Measurements from ENCODE around the gene RTN4IP1. TPM values are rescaled to one million over a fixed set of nuclear protein-coding genes. Genes with fewer than 3 reads are reported as not detected.
A peak's percentile ranks its signal among the peaks of the same experiment; 100 is the strongest.

RTN4IP1 gene
- total and polyA plus RNA-seq, 4 experiments from 2014 or later, result 5.8 to 8.3 (median 7.4) TPM

- Mint-ChIP-seq H3K36me3 (peaks cover 26 to 43% of the 10 kb centered on the region in 2 donors), H3K4me1 (no peaks in the 10 kb centered on the region), H3K27ac (no peak overlapping the region), H3K27me3 (no peaks in the 10 kb centered on the region), H3K4me3 (no peak overlapping the region), H3K9me3 (no peaks in the 10 kb centered on the region)
- H3K27me3 ChIP-seq (ENCODE audit: insufficient read depth, low read length), result no peaks in the 10 kb centered on the region
- POLR2A ChIA-PET (ENCODE audit: partially characterized antibody), result no interaction called here
- H3K9me3 ChIP-seq (ENCODE audit: control insufficient read depth in 1 of 2, low read length in 2 of 2), result no peaks in the 10 kb centered on the region
- intact Hi-C loops (cut with micrococcal nuclease), result no loop called here
- H3K27ac ChIP-seq (ENCODE audit: low read depth, low read length), result no peak overlapping the region
- no peaks in the 10 kb centered on the region for H3K36me3 ChIP-seq (ENCODE audit: insufficient read depth, low read length)
- DNase-seq, result no peak
- H3K4me1 ChIP-seq (ENCODE audit: insufficient read depth, low read length), result no peaks in the 10 kb centered on the region
- no peak overlapping the region for H3K4me3 ChIP-seq (ENCODE audit: low read length in 2 of 2)
- CTCF ChIA-PET (ENCODE audit: partially characterized antibody), result interaction anchor here (2.9 kb wide), 1 partner anchor 9 kb away, joined by 17 read pairs; no protein-coding TSS in a partner anchor
Measured at GRCh38 chr6:106618324-106618723, 11.0 kb downstream of the RTN4IP1 start.

GRCh38 chr6:106617857-106618256, 11.4 kb downstream of the RTN4IP1 start:
- no peaks in the 10 kb centered on the region for H3K27me3 ChIP-seq (ENCODE audit: insufficient read depth, low read length)
- H3K27ac ChIP-seq (ENCODE audit: low read depth, low read length), result no peak overlapping the region
- no peak for DNase-seq
- Mint-ChIP-seq H3K4me3 (no peak overlapping the region), H3K27ac (no peak overlapping the region), H3K27me3 (no peaks in the 10 kb centered on the region), H3K9me3 (no peaks in the 10 kb centered on the region), H3K36me3 (peaks cover 28 to 41% of the 10 kb centered on the region in 2 donors), H3K4me1 (no peaks in the 10 kb centered on the region)
- H3K36me3 ChIP-seq (ENCODE audit: insufficient read depth, low read length), result no peaks in the 10 kb centered on the region
- ChIA-PET POLR2A (ENCODE audit: partially characterized antibody) (no interaction called here), CTCF (ENCODE audit: partially characterized antibody) (interaction anchor here (2.9 kb wide), 1 partner anchor 9 kb away, joined by 17 read pairs; no protein-coding TSS in a partner anchor)
- H3K4me1 ChIP-seq (ENCODE audit: insufficient read depth, low read length), result no peaks in the 10 kb centered on the region
- no peak overlapping the region for H3K4me3 ChIP-seq (ENCODE audit: low read length in 2 of 2)
- H3K9me3 ChIP-seq (ENCODE audit: control insufficient read depth in 1 of 2, low read length in 2 of 2), result no peaks in the 10 kb centered on the region
- intact Hi-C loops (cut with micrococcal nuclease), result no loop called here

- no peaks in the 10 kb centered on the region for H3K4me1 ChIP-seq (ENCODE audit: insufficient read depth, low read length)
- intact Hi-C loops (cut with micrococcal nuclease), result no loop called here
- no peak overlapping the region for H3K4me3 ChIP-seq (ENCODE audit: low read length in 2 of 2)
- H3K9me3 ChIP-seq (ENCODE audit: control insufficient read depth in 1 of 2, low read length in 2 of 2), result no peaks in the 10 kb centered on the region
- Mint-ChIP-seq H3K36me3 (peaks cover 29 to 39% of the 10 kb centered on the region in 2 donors), H3K4me3 (no peak overlapping the region), H3K27me3 (no peaks in the 10 kb centered on the region), H3K9me3 (no peaks in the 10 kb centered on the region), H3K27ac (no peak overlapping the region), H3K4me1 (no peaks in the 10 kb centered on the region)
- ChIA-PET POLR2A (ENCODE audit: partially characterized antibody) (no interaction called here), CTCF (ENCODE audit: partially characterized antibody) (interaction anchor here (2.9 kb wide), 1 partner anchor 8 kb away, joined by 17 read pairs; no protein-coding TSS in a partner anchor)
- H3K36me3 ChIP-seq (ENCODE audit: insufficient read depth, low read length), result no peaks in the 10 kb centered on the region
- no peaks in the 10 kb centered on the region for H3K27me3 ChIP-seq (ENCODE audit: insufficient read depth, low read length)
- DNase-seq, result no peak
- no peak overlapping the region for H3K27ac ChIP-seq (ENCODE audit: low read depth, low read length)
Measured at GRCh38 chr6:106617302-106617701, 12.0 kb downstream of the RTN4IP1 start.

- H3K9me3 Mint-ChIP-seq, result no peaks in the 10 kb centered on the region
- Histone ChIP-seq H3K4me3 (ENCODE audit: low read length in 2 of 2) (no peak overlapping the region), H3K36me3 (ENCODE audit: insufficient read depth, low read length) (no peaks in the 10 kb centered on the region), H3K4me1 (ENCODE audit: insufficient read depth, low read length) (no peaks in the 10 kb centered on the region), H3K9me3 (ENCODE audit: control insufficient read depth in 1 of 2, low read length in 2 of 2) (no peaks in the 10 kb centered on the region), H3K27ac (ENCODE audit: low read depth, low read length) (no peak overlapping the region), H3K27me3 (ENCODE audit: insufficient read depth, low read length) (no peaks in the 10 kb centered on the region)
- POLR2A ChIA-PET (ENCODE audit: partially characterized antibody), result no interaction called here
- CTCF ChIA-PET (ENCODE audit: partially characterized antibody), result no interaction called here
- DNase-seq, result no peak
- no peaks in the 10 kb centered on the region for H3K4me1 Mint-ChIP-seq
- no peaks in the 10 kb centered on the region for H3K27me3 Mint-ChIP-seq
- intact Hi-C loops (cut with micrococcal nuclease), result no loop called here
- peaks cover 27 to 31% of the 10 kb centered on the region in 2 donors for H3K36me3 Mint-ChIP-seq
- no peak overlapping the region for H3K4me3 Mint-ChIP-seq
- no peak overlapping the region for H3K27ac Mint-ChIP-seq
Measured at GRCh38 chr6:106614592-106615257, 14.6 kb downstream of the RTN4IP1 start.

GRCh38 chr6:106614166-106614565, 15.1 kb downstream of the RTN4IP1 start:
- no peak overlapping the region for H3K27ac Mint-ChIP-seq
- no peak overlapping the region for H3K27ac ChIP-seq (ENCODE audit: low read depth, low read length)
- H3K27me3 ChIP-seq (ENCODE audit: insufficient read depth, low read length), result no peaks in the 10 kb centered on the region
- no peak for DNase-seq
- H3K9me3 Mint-ChIP-seq, result no peaks in the 10 kb centered on the region
- ChIA-PET CTCF (ENCODE audit: partially characterized antibody) (interaction anchor here (1.0 kb wide), 1 partner anchor 169 kb away, joined by 3 read pairs; no protein-coding TSS in a partner anchor), POLR2A (ENCODE audit: partially characterized antibody) (no interaction called here)
- H3K36me3 Mint-ChIP-seq, result peaks cover 25 to 30% of the 10 kb centered on the region in 2 donors
- no peaks in the 10 kb centered on the region for H3K4me1 Mint-ChIP-seq
- no peak overlapping the region for H3K4me3 Mint-ChIP-seq
- H3K36me3 ChIP-seq (ENCODE audit: insufficient read depth, low read length), result no peaks in the 10 kb centered on the region
- no peaks in the 10 kb centered on the region for H3K27me3 Mint-ChIP-seq
- no peak overlapping the region for H3K4me3 ChIP-seq (ENCODE audit: low read length in 2 of 2)
- no peaks in the 10 kb centered on the region for H3K9me3 ChIP-seq (ENCODE audit: control insufficient read depth in 1 of 2, low read length in 2 of 2)
- H3K4me1 ChIP-seq (ENCODE audit: insufficient read depth, low read length), result no peaks in the 10 kb centered on the region
- intact Hi-C loops (cut with micrococcal nuclease), result no loop called here

GRCh38 chr6:106613590-106613989, 15.7 kb downstream of the RTN4IP1 start:
- CTCF ChIA-PET (ENCODE audit: partially characterized antibody), result interaction anchor here (1.0 kb wide), 1 partner anchor 168 kb away, joined by 3 read pairs; no protein-coding TSS in a partner anchor
- Mint-ChIP-seq H3K27ac (peak overlapping the region in 1 of 7 donors; percentile 23), H3K36me3 (peaks cover 19 to 24% of the 10 kb centered on the region in 2 donors), H3K4me1 (peaks cover 0 to 2% (median 0%) of the 10 kb centered on the region in 4 donors), H3K27me3 (no peaks in the 10 kb centered on the region), H3K4me3 (no peak overlapping the region), H3K9me3 (no peaks in the 10 kb centered on the region)
- intact Hi-C loops (cut with micrococcal nuclease), result no loop called here
- no peaks in the 10 kb centered on the region for H3K36me3 ChIP-seq (ENCODE audit: insufficient read depth, low read length)
- H3K4me3 ChIP-seq (ENCODE audit: low read length in 2 of 2), result no peak overlapping the region
- no peak overlapping the region for H3K27ac ChIP-seq (ENCODE audit: low read depth, low read length)
- no peaks in the 10 kb centered on the region for H3K9me3 ChIP-seq (ENCODE audit: control insufficient read depth in 1 of 2, low read length in 2 of 2)
- H3K27me3 ChIP-seq (ENCODE audit: insufficient read depth, low read length), result no peaks in the 10 kb centered on the region
- H3K4me1 ChIP-seq (ENCODE audit: insufficient read depth, low read length), result no peaks in the 10 kb centered on the region
- POLR2A ChIA-PET (ENCODE audit: partially characterized antibody), result no interaction called here
- no peak for DNase-seq

- Histone ChIP-seq H3K36me3 (ENCODE audit: insufficient read depth, low read length) (no peaks in the 10 kb centered on the region), H3K4me1 (ENCODE audit: insufficient read depth, low read length) (no peaks in the 10 kb centered on the region), H3K4me3 (ENCODE audit: low read length in 2 of 2) (no peak overlapping the region), H3K27ac (ENCODE audit: low read depth, low read length) (no peak overlapping the region), H3K27me3 (ENCODE audit: insufficient read depth, low read length) (no peaks in the 10 kb centered on the region), H3K9me3 (ENCODE audit: control insufficient read depth in 1 of 2, low read length in 2 of 2) (no peaks in the 10 kb centered on the region)
- Mint-ChIP-seq H3K27ac (peak overlapping the region in 1 of 7 donors; percentile 0), H3K4me3 (no peak overlapping the region), H3K36me3 (peaks cover 14 to 24% of the 10 kb centered on the region in 2 donors), H3K4me1 (peaks cover 0 to 5% (median 1%) of the 10 kb centered on the region in 4 donors), H3K9me3 (no peaks in the 10 kb centered on the region), H3K27me3 (no peaks in the 10 kb centered on the region)
- no peak for DNase-seq
- POLR2A ChIA-PET (ENCODE audit: partially characterized antibody), result no interaction called here
- CTCF ChIA-PET (ENCODE audit: partially characterized antibody), result interaction anchor here (0.6 to 1.2 kb wide), 3 partner anchors 167 to 1049 kb away, joined by 3 read pairs; no protein-coding TSS in a partner anchor
- intact Hi-C loops (cut with micrococcal nuclease), result no loop called here
Measured at GRCh38 chr6:106612671-106613416, 16.5 kb downstream of the RTN4IP1 start.

Data from CD4-positive, alpha-beta memory T cell (primary cell).